Endothelial cell of umbilical vein (primary cell): ENCODE data around the gene TOM1L2. TPM values are rescaled to one million over a fixed set of nuclear protein-coding genes. Genes with fewer than 3 reads are reported as not detected.

ENCODE experiments used
- BruUV-seq: library from RNA; stranded (reverse); fragments of 400-500 nt; replicated peaks from 2 replicates; lab custom pipeline; 2021; lab: Mats Ljungman, UMichigan
- CTCF ChIA-PET: fragments of 300-600, 350-600 bp; sonication (Branson Sonifier 250); formaldehyde crosslinking; loops from one replicate; lab custom pipeline; 2021; ENCODE audit warnings: antibody characterized with exemption, inconsistent platforms; lab: Charles Lee
- POLR2A ChIA-PET: fragments of 300-600, 350-600 bp; sonication (Branson Sonifier 250); formaldehyde crosslinking; loops from one replicate; lab custom pipeline; 2021; ENCODE audit warnings: antibody characterized with exemption, inconsistent platforms; lab: Charles Lee
- DNase-seq: peaks from one replicate; pipeline ENCODE4 v3.0.0-alpha.2; 2011; ENCODE audit warnings: low read depth, low spot score
- FAIRE-seq: peaks from 2 replicates; lab custom pipeline; 2011; peaks lifted over from hg19 to GRCh38; lab: Jason Lieb, UNC
- H2AFZ ChIP-seq: 2 replicates; pipeline ENCODE4 v1.6.0; 2012; ENCODE audit warnings: low read depth, low read length, control low read depth, inconsistent platforms
- H3K27ac ChIP-seq: 2 replicates; pipeline ENCODE4 v1.5.1; 2011; ENCODE audit warnings: low read depth, mild to moderate bottlenecking, control low read depth, low read length, moderate library complexity; ENCODE audit not compliant: insufficient read depth
- H3K27me3 ChIP-seq, 2 experiments: 2 replicates each; pipeline versions ENCODE4 v1.6.0 to v1.6.1; 2011; ENCODE audit warnings: low read length in 2 of 2, mixed read lengths in 1 of 2; ENCODE audit not compliant: control insufficient read depth in 2 of 2, insufficient read depth in 2 of 2
- H3K36me3 ChIP-seq, 2 experiments: 2 replicates in 1 of 2; 3 replicates in 1 of 2; pipeline ENCODE4 v1.5.1; 2011; ENCODE audit warnings: low read length in 2 of 2, mild to moderate bottlenecking in 1 of 2, moderate library complexity in 1 of 2; ENCODE audit not compliant: control insufficient read depth in 2 of 2, insufficient read depth in 2 of 2; ENCODE audit errors: extremely low read depth in 1 of 2
- H3K4me1 ChIP-seq: 3 replicates; pipeline ENCODE4 v1.5.1; 2011; ENCODE audit warnings: mild to moderate bottlenecking, low read length; ENCODE audit not compliant: control insufficient read depth, insufficient read depth; ENCODE audit errors: extremely low read depth
- H3K4me2 ChIP-seq: 2 replicates; pipeline ENCODE4 v1.6.1; 2011; ENCODE audit warnings: low read length, control low read depth, mixed read lengths; ENCODE audit not compliant: insufficient read depth
- H3K4me3 ChIP-seq, 3 experiments: fragments of 200-600 bp in 1 of 3; sonication (generic), shearing (Covaris generic) in 1 of 3; replicated peaks in 1 of 3; 2 replicates each; pipeline ENCODE4 v1.5.1; 2011 to 2016; ENCODE audit warnings: control low read depth in 3 of 3, low read length in 3 of 3, mild to moderate bottlenecking in 2 of 3, inconsistent platforms in 1 of 3, low read depth in 1 of 3, moderate library complexity in 1 of 3; ENCODE audit not compliant: insufficient read depth in 1 of 3
- H3K79me2 ChIP-seq: 2 replicates; pipeline ENCODE4 v1.6.0; 2012; ENCODE audit warnings: low read length, inconsistent platforms; ENCODE audit not compliant: control insufficient read depth, insufficient read depth
- H3K9ac ChIP-seq: replicated peaks from 2 replicates; pipeline ENCODE3; 2011; ENCODE audit warnings: low read length, control low read depth; ENCODE audit not compliant: insufficient read depth; ENCODE audit errors: extremely low read depth
- H3K9me1 ChIP-seq: replicated peaks from 3 replicates; pipeline ENCODE4 v1.6.0; 2011; ENCODE audit warnings: mild to moderate bottlenecking, low read length; ENCODE audit not compliant: control insufficient read depth, insufficient read depth; ENCODE audit errors: extremely low read depth
- H3K9me3 ChIP-seq: replicated peaks from 2 replicates; pipeline ENCODE4 v1.5.1; 2012; ENCODE audit warnings: low read length, inconsistent platforms; ENCODE audit not compliant: control insufficient read depth, insufficient read depth
- H4K20me1 ChIP-seq: replicated peaks from 2 replicates; pipeline ENCODE3; 2011; ENCODE audit warnings: mild to moderate bottlenecking, low read length; ENCODE audit not compliant: control insufficient read depth, insufficient read depth; ENCODE audit errors: extremely low read depth
- EZH2 ChIP-seq: IDR thresholded peaks from 2 replicates; pipeline ENCODE4 v1.6.1; 2012; ENCODE audit warnings: borderline replicate concordance, low read depth, mild to moderate bottlenecking, moderate library complexity, low read length, inconsistent platforms; ENCODE audit not compliant: severe bottlenecking
- FOS ChIP-seq: IDR thresholded peaks from 2 replicates; pipeline ENCODE4 v1.6.1; 2011; ENCODE audit warnings: mild to moderate bottlenecking, low read length, moderate library complexity, borderline replicate concordance; ENCODE audit not compliant: insufficient read depth
- GATA2 ChIP-seq: IDR thresholded peaks from 2 replicates; pipeline ENCODE4 v1.7.0; 2011; ENCODE audit warnings: low read depth, mild to moderate bottlenecking, moderate library complexity, mixed read lengths, low read length; ENCODE audit not compliant: insufficient read length, insufficient read depth
- JUN ChIP-seq: IDR thresholded peaks from 2 replicates; pipeline ENCODE4 v1.6.1; 2011; ENCODE audit warnings: borderline replicate concordance, low read depth; ENCODE audit not compliant: insufficient read length, insufficient read depth
- MAX ChIP-seq: IDR thresholded peaks from 2 replicates; pipeline ENCODE4 v1.6.1; 2011; ENCODE audit not compliant: insufficient read depth, insufficient read length
- MYC ChIP-seq: IDR thresholded peaks from one replicate; pipeline ENCODE4 v1.6.1; 2011; ENCODE audit warnings: mild to moderate bottlenecking, low read depth, low read length
- POLR2A ChIP-seq: IDR thresholded peaks from 2 replicates; pipeline ENCODE4 v1.6.1; 2012; ENCODE audit warnings: low read depth, mild to moderate bottlenecking, control low read depth, low read length
- POLR2AphosphoS5 ChIP-seq: IDR thresholded peaks from 2 replicates; pipeline ENCODE4 v1.6.1; 2012; ENCODE audit warnings: low read depth, mild to moderate bottlenecking, control low read depth, low read length, moderate library complexity; ENCODE audit not compliant: insufficient read depth
- dilution Hi-C: fragments of 300-500 bp; cut with MboI; formaldehyde crosslinking; loops from one replicate; pipeline ENCODE4 v1.15.0; 2019; ENCODE audit warnings: low sequenced_read_pairs; ENCODE audit not compliant: extremely low pct_ligation_motif_present
- intact Hi-C: fragments of 100-400 bp; cut with micrococcal nuclease; formaldehyde crosslinking; loops from one replicate; pipeline ENCODE4 v1.10.0; 2022
- polyA plus RNA-seq, 4 experiments: library from polyadenylated mRNA; depleted of rRNA in 3 of 4; stranded (reverse) in 3 of 4; unstranded in 1 of 4; fragments of >200 nt; gene quantifications; 2 replicates each; pipeline versions ENCODE4 v1.2.1 to v1.2.3, GENCODE V29; 2011 to 2012; ENCODE audit warnings: missing spikeins in 1 of 4
- total RNA-seq: library from RNA; stranded (reverse); gene quantifications from 2 replicates; pipeline ENCODE4 v1.2.3, GENCODE V29; 2021

TOM1L2 gene
- total and polyA plus RNA-seq, 2 donors (not counting 3 experiments of a cell fraction or from before 2014, with no cell fraction given) = 31.7 to 37.6 TPM

- TF ChIP-seq MAX (no peak), FOS (no peak), MYC (no peak), POLR2AphosphoS5 (no peak)
- no peaks in the 10 kb centered on the region for H3K79me2 ChIP-seq
- H3K4me2 ChIP-seq = no peak overlapping the region
- FAIRE-seq (no peak), DNase-seq (no peak)
- no TSS peak for BruUV-seq
- peaks cover 0 to 9% of the 10 kb centered on the region in 2 experiments for H3K36me3 ChIP-seq
- H3K4me3 ChIP-seq = no peak overlapping the region
- CTCF ChIA-PET = interaction anchor here (1.1 kb wide), 1 partner anchor 229 kb away, joined by 3 read pairs; no protein-coding TSS in a partner anchor
- H4K20me1 ChIP-seq = no peaks in the 10 kb centered on the region
- H3K27ac ChIP-seq = no peak overlapping the region
- H3K4me1 ChIP-seq = peaks cover 5% of the 10 kb centered on the region
- H3K9ac ChIP-seq = no peak overlapping the region
- dilution Hi-C loops = no loop called here
- H3K9me3 ChIP-seq = no peaks in the 10 kb centered on the region
- no peaks in the 10 kb centered on the region for H3K27me3 ChIP-seq
- POLR2A ChIA-PET = no interaction called here
- intact Hi-C loops = no loop called here
- H3K9me1 ChIP-seq = no peaks in the 10 kb centered on the region
- no peak overlapping the region for H2AFZ ChIP-seq
Observed at GRCh38 chr17:18019838-18020154, 47.6 kb upstream of the TOM1L2 start.

- Histone ChIP-seq H3K79me2 (no peaks in the 10 kb centered on the region), H3K27me3 (no peaks in the 10 kb centered on the region), H3K27ac (no peak overlapping the region), H3K4me3 (no peak overlapping the region), H3K36me3 (peaks cover 0 to 7% of the 10 kb centered on the region in 2 experiments), H4K20me1 (no peaks in the 10 kb centered on the region), H3K9me3 (no peaks in the 10 kb centered on the region), H2AFZ (no peak overlapping the region), H3K4me1 (peaks cover 5% of the 10 kb centered on the region), H3K4me2 (no peak overlapping the region), H3K9ac (no peak overlapping the region), H3K9me1 (no peaks in the 10 kb centered on the region)
- BruUV-seq = no TSS peak
- TF ChIP-seq POLR2AphosphoS5 (no peak), MYC (no peak), EZH2 (no peak), GATA2 (no peak), JUN (no peak), FOS (no peak), POLR2A (no peak), MAX (no peak)
- no peak for DNase-seq
- no peak for FAIRE-seq
- dilution Hi-C loops (no loop called here), intact Hi-C loops (no loop called here)
- POLR2A ChIA-PET = interaction anchor here (1.0 kb wide), 1 partner anchor 46 kb away, joined by 3 read pairs; the partner anchor contains the start of genes DRC3 and TOM1L2
- CTCF ChIA-PET = interaction anchor here (1.1 to 1.3 kb wide), 2 partner anchors 15 to 99 kb away, joined by 3 to 4 read pairs; no protein-coding TSS in a partner anchor
Observed at GRCh38 chr17:18018411-18018921, 46.3 kb upstream of the TOM1L2 start.
